GM18858 (cell line): ENCODE measurements around the gene MEFV.
A peak's percentile ranks its signal among the peaks of the same experiment; 100 is the strongest.
"Not testable (repeated sequence)": the region's sequence is repeated elsewhere in the genome, so short reads cannot be mapped to it uniquely, and the experiment has no call there.

Source experiments
- ATAC-seq: cut with Tn5 transposase; IDR thresholded peaks from one replicate; pipeline ENCODE4 v1.9.1; 2021; ENCODE audit not compliant: unreplicated experiment

The MEFV gene, protein sequence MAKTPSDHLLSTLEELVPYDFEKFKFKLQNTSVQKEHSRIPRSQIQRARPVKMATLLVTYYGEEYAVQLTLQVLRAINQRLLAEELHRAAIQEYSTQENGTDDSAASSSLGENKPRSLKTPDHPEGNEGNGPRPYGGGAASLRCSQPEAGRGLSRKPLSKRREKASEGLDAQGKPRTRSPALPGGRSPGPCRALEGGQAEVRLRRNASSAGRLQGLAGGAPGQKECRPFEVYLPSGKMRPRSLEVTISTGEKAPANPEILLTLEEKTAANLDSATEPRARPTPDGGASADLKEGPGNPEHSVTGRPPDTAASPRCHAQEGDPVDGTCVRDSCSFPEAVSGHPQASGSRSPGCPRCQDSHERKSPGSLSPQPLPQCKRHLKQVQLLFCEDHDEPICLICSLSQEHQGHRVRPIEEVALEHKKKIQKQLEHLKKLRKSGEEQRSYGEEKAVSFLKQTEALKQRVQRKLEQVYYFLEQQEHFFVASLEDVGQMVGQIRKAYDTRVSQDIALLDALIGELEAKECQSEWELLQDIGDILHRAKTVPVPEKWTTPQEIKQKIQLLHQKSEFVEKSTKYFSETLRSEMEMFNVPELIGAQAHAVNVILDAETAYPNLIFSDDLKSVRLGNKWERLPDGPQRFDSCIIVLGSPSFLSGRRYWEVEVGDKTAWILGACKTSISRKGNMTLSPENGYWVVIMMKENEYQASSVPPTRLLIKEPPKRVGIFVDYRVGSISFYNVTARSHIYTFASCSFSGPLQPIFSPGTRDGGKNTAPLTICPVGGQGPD

DNA sequence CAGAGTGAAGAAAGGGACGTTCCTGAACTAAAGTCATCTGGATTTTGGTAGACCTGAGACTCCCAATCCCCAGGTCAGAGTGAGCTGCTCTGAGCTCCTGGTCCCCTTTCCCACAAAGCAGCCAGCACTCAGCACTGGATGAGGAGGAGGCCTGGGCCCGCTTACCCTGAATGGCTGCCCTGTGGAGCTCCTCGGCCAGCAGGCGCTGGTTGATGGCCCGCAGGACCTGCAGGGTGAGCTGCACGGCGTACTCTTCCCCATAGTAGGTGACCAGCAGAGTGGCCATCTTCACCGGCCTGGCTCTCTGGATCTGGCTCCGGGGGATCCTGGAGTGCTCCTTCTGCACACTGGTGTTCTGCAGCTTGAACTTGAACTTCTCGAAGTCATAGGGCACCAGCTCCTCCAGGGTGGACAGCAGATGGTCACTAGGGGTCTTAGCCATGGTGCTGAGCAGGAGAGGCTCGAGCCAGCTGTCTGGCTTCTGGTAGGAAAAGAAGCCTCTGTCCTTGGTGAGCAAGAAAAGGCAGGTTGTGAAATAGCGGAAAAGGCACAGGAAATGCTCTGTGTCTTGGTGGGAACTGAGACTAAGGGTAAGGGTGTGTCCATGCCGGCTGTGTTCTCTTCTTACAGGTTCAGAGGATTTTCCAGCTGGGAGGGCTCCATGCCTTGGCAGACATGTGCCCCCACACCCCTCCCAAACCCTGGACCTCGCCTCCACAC lies at the start of gene MEFV:
TSS of gene MEFV (minus strand) at position 488 of the 720 bp plus-strand sequence. CDS start at position 442, 46 bp downstream.
- ATAC-seq: no peak

DNA sequence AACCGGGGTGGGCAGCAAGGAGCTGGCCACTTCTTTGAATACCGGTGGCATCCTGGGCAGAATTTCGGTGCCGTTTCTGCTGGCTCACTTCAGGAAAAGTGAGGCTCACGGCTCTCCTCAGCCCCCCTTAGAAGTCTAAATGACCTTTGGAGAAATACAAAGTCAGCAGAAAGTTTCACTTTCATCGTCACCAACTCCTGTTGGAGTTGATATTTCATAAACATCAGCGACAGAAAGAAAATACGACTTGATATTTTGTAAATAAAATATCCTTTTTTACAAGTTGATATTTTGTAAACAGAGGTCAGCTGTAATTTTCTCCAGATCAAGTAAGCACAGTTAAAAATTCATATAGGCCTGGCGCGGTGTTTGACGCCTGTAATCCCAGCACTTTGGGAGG lies 49.6 kb upstream of the MEFV start:
- ATAC-seq: no peak

DNA sequence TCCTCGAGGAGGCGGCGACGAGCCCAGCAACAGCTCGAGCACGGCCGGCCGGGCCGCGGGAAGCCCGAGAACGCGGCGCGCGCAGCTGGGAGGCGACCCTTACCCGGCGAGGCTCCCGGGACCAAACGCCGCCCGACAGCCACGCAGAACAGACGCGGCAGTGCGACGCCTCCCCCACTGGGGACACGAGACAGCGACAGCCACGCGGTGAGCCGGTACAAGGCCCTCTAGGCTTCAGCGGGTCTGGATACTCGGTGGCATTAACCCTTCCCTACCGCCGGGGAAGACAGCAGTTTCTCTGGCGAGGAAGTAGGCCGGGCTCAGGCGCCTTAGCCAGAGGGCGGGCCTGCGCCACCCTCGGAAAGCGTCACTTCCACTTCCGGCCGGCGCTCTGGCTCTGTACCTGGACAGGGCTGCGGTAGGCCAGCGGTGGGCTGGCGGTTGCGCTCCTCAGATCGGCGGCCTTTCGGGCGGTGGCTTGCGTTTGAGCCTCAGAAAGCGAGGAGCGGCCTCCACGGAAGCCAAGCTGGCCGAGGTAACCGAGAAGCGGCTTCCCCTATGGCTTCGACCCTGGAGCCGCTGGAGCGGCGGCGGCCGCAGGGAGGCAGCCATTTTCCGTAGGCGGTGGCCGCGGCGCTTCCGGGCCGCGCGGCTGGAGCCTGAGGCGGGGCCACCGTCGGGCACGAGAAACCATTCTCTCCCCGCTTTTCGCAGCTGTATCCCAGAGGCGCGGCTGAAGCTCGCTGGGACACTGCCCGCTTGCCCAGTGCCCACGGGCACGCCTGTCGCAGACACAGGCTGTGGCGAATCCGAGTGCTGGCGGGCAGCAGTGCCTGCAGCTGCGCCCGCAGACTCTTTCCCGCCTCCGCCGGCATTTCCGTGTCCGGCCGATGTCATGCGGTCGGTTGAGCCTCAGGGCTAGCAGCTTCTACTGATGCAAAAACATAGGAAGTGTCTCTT lies 49.0 kb upstream of the MEFV start, which contains the start of the genes TIGD7 and ZNF75A:
TSS of gene TIGD7 (minus strand) at position 322 of the 960 bp plus-strand sequence. CDS start 4,816 bp downstream, outside the sequence.
TSS of gene ZNF75A (plus strand) at position 389 of the 960 bp plus-strand sequence. CDS start 2,932 bp downstream, outside the sequence.
- ATAC-seq: peak; percentile 71

DNA sequence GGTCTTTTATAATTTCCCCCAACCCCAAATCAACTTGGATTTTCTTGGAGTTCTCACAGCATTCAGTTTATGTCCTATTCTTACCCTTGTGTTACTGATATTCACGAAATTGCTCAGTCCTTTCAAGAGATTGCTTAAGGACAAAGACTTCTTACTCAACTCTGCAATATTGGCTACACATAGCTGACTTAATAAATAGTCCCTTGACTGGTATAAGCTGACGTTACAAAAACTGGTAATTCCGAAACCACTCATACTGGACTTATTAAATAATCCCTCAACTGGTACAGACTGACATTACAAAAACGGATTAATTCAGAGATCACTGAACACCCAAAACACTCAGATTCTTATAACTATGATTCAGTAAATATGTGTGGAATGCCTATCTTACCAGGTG lies 47.9 kb upstream of the MEFV start:
- ATAC-seq: no peak

DNA sequence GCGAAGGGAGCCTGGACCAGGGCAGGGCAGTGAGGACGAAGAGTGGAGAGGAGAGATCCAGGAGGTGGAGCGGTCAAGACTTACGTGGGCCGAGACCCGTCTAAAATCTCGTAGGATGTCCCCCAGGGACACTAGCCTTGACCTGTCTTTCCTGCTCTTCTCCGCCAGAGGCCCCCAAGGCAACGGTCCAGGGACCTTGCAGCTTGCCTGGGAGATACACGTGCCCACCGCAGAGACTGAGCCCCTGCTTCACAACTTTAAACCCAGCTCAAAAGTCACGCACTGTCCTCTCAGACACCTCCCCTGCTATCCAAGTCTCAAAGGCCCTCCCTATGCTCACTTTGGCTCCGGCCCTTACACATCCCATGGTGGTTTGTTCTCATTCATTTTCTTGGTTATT lies 39.4 kb upstream of the MEFV start:
- ATAC-seq: no peak

DNA sequence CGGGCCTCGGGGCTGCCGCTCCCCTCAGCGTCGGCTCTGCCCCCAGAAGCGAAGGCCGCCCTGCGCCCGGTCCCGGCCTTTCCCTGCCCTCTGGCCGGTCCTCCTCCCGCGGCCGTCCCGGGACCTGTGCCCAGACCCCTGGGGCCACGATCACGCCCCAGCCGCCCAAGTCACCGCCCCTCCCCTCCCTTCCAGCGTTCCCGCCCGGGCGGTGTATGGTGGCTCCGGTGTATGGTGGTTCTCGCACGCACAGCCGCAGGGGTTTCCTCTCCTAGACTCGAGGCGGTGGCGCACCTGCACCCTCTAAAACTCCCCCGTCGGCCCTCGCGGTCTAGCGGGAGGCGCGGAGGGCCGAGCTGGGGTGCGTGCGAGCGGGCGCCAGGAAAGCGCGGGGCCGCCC lies 38.8 kb upstream of the MEFV start:
- ATAC-seq: no peak

DNA sequence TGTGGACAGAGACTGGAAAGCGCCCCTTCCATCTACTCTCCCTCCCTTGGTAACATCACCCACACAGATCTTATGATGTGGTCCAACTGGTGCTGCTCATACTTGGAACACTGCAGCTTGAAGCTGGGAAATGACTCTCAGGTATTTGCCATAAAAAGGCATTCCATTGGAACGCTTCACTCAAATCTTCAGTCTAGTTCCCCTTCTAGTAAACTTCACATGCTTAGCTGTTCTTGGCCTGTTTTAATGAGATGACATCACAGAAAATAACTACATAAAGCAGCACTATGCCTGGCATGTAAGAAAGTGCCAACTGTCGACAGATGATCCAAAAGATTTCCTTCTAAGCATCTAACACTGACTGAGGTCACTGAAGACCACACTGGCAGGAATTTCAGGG lies 36.2 kb upstream of the MEFV start:
- no peak for ATAC-seq

DNA sequence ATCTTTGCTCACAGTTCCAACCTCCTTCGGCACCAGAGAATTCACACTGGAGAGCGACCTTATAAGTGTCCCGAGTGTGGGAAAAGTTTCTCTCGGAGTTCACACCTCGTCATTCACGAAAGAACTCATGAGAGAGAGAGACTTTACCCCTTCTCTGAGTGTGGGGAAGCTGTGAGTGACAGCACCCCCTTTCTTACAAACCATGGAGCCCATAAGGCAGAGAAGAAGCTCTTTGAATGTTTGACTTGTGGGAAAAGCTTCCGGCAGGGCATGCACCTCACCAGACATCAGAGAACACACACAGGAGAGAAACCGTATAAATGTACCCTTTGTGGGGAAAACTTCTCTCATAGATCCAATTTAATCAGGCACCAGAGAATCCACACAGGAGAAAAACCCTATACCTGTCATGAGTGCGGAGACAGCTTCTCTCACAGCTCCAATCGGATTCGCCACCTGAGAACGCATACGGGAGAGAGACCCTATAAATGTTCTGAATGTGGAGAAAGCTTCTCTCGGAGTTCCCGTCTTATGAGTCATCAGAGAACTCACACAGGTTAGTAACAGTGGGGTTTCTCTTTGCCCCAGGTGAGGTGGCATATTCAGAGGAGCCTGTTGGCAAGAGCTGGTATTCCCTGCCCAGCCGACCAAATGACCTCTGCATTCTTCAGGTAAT lies 33.7 kb upstream of the MEFV start:
- ATAC-seq: no peak

DNA sequence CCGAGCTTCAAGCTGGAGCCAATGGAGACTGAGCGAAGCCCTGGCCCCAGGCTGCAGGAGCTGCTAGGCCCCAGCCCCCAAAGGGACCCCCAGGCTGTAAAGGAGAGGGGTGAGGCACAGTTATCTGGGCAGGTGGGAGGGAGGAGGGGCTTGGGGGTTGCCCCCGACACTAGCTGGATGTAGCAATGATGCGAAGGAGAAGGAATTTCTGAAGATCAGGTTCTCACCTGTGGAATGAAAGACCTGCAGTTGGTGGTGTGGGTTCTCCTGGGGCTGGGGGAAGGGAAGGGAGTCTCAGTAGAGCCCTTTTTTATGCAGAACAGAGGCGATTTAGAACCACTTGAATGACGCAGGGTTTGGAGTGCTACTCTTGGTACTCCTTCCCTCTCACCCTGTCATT lies 28.7 kb upstream of the MEFV start:
- ATAC-seq: no peak

DNA sequence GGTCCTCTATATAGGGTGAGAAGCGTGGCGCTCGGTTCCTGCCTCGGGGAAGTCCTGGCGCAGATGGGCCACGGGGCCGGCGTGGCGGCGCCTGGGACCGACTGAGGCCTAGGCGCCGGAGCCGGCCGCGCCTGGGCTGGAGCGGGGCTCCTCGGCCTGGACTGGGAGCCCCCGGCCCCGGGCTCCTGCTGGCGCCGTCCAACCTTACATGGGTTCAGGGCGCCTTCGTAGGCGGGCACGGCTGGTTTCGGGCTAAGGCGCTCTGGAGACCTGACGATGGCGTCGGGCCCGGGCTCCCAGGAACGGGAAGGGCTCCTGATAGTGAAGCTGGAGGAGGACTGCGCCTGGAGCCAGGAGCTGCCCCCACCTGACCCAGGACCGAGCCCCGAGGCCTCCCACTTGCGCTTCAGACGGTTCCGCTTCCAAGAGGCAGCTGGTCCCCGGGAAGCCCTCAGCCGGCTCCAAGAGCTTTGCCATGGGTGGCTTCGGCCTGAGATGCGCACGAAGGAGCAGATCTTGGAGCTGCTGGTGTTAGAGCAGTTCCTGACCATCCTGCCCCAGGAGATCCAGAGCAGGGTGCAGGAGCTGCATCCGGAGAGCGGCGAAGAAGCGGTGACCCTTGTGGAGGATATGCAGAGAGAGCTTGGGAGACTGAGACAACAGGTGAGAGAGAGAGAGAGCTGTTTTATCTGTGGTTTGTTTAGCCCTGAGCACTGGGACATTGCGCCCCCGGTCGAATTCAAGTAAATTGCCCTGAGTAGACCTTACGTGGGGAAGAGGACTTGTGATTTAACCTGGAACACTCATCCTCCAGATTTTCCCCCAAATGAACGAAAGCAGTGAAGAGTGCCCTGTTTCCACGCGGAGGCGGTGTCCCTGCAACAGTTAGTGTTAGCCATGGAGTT lies 27.4 kb upstream of the MEFV start:
- no peak for ATAC-seq

DNA sequence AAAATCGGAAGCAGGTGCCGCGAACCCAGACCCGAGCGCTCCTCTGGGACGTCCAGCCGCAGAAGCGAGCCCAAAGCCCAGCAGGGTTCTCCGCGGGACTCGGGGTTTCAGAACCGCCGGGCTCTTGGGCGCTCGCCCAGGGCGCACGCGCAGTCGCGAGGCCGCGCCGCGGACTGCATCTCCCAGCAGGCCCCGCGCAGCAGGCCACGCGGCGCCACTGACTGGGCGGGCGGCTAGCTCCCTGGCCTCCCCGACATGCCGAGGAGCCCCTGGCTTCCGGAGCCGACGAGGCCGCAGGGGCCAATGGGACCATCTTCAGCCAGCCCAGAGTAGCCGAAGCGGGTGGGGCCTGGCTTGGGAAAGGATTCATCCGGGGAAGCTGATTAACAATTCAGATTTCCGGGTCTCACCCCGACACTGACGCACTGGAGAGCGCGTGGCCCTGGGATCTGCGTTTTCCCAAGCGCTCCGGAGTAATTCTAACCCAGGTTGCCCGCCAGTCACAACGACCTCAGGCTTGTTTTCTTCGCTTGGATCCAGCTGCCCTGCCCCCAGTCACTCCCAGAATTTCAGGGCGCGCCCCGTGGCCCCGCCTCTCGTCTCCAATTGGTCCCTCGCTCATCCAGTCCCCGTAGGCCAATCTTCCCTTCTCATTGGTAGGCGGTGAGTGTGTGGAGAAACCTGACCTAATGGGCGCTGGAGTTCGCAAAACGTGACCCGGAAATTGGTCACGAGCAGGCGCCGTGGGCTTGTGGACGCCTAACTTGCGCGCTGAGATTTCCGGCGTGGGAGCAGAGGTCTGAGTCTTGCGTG lies 26.5 kb upstream of the MEFV start, which contains the start of gene ZNF263:
TSS of gene ZNF263 (plus strand) at position 762 of the 813 bp plus-strand sequence. CDS start 328 bp downstream, outside the sequence.
- peak; percentile 61 for ATAC-seq

DNA sequence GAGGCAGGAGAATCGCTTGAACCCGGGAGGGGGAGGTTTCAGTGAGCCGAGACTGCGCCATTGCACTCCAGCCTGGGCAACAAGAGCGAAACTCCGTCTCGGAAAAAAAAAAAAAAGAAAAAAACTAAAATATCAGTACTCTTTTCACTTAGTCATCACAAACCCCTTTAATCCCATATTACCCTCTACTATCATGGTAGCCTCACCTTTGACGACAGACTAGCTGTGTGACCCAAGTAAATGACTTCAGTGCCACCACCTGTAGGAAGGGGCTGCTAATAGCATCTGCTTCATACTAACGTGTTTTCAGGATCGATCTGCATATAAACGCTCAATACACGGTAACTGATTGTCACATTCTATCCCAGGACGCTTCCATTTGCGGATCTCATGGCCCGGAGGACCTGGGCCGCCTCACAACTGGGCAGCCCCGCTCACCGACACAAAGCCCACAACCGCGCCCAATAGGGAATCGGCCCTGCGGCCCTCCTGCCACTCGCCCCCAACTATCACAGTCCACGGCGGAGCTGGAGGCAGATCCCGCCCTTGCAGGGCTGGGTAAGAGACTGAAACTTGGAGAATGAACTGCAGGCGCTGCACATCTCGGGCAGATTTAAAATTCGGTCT lies 25.8 kb upstream of the MEFV start:
- peak; percentile 27 for ATAC-seq

DNA sequence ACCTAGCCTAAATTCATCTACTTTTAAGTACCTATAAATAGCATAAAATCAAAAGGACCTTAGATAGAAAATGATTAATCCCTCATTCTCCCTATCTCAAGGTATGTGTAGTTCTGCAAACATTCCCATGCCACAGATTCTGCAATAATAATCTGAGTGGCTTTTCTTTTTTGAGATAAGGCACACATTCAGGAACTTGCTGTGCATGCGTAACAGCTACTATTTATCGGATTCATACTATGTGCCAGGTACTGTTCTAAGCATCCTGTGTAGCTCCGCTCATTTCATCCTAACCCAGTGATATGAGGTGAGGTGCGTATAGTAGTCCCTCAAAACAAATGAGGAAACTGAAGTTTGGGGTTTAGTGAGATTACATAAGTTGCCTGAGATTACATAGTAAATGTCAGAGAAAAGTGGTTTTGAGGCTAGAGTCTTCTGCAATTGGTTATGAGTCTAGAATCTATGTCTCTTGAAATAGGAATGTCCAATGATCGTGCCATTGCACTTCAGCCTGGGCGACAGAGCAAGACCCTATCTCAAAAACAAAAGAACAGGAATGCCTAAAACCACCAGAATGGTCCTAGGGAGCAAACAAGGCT lies 24.9 kb upstream of the MEFV start:
- no peak for ATAC-seq

DNA sequence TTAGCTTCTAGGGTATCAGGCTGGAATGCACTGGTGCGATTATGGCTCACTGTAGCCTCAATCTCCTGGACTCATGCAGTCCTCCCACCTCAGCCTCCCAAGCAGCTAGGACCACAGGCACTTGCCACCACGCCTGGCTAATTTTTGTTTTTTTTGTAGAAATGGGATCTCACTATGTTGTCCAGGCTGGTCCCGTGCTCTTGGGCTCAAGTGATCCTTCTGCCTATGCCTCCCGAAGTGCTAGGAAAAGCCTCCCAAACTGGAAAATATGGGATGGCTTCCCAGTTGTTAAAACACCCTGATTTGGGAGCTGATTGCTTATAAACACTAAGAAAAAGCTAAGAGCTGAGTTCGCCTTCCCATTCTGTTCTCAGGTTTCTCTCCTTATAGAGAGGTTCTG lies 20.2 kb upstream of the MEFV start:
- ATAC-seq: no peak

DNA sequence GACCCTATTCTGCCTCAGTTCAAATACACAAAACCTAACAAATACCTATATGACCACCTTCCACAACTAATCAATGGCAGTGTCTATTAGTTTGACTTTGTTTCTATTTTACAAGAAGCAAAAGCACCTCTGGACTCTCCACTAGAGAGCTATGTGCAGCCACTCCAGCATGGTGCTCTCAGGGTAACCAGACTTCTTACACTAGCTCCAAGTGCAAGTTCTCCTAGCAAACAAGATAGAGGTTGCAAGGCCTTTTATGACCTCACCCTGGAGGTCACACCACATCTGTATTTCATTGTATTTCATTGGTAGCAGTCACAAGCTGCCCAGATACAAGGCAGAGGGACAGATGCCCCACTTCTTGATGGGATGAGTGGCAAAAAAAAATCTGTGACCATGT lies 18.5 kb upstream of the MEFV start:
- no peak for ATAC-seq

DNA sequence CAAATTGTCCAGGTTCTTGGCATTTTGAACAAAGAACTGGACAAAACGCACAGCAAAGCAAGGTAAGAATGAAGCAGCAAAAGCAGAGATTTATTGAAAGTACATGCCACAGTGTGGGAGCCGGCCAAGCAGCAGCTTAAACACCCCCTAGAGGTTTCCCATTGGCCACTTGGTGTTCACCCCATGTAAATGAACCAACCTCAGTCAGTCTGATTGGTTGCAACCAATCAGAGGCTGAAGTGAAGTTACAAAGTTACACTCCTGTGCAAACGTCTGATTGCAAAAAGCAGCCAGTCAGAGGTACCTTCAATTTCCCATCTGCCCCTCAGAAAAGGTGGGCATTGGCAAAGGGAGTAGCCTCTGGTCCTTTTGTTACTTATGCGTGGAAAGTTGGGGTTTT lies 18.1 kb upstream of the MEFV start:
- no peak for ATAC-seq

DNA sequence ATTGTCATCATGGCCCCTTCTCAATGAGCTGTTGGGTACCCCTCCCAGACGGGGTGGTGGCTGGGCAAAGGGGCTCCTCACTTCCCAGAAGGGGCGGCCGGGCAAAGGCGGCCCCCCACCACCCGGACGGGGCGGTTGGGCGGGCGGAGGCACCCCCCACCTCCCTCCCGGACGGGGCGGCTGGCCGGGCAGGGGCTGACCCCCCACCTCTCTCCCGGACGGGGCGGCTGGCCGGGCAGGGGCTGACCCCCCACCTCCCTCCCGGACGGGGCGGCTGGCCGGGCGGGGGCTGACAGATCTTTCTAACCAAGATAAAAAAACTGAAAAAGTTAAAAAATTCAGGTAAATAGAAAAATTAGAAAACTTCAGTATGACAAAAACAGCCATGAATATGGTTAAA lies 14.8 kb upstream of the MEFV start:
- ATAC-seq: not testable (repeated sequence)
